Measurements from ENCODE around the gene GLIPR1L2. TPM values are rescaled to one million over a fixed set of nuclear protein-coding genes. Genes with fewer than 3 reads are reported as not detected.
"Not testable (repeated sequence)": the region's sequence is repeated elsewhere in the genome, so short reads cannot be mapped to it uniquely, and the experiment has no call there.

The GLIPR1L2 gene
- total and polyA plus RNA-seq, 2 donors, result 2.4 to 3.2 TPM

DNA sequence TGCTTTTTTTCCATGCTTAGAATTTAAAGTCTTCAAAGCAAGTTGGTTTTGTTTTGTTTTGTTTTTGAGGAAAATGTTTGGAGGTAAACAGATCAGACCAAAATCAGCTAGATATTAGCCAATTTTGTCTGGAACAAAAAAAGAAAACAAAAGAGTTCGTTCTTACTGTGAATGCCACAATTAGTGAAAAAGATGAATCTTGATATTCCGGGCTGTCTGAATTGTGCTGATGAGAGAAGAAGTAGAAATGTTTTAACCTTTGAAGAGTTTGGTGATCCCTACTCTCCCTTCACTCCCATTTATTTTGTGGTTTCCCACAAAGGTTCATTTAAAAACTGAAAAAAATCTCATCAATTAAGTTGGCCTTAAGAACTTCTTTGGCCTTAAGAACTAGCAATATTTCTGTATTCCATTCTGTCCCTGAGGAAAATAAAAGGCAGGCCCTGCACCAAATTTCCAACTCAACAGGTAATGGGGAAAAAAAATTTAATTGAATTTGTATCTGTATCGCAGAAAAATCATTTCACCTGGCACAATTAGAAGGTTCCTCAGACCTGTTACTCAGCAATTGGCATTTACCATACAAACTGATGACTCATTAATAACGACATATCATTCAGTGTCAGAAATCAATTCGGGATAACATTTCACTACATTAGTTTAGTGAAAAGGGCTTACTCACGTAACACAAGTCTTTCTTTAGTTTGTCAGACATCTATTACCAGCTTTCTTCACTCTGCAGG, 562 bp upstream of the GLIPR1L2 start:
- Histone ChIP-seq H3K4me1 (ENCODE audit: insufficient read depth) (no peaks in the 10 kb centered on the region), H3K27ac (ENCODE audit: low read depth) (peak overlapping the region; percentile 73), H3K36me3 (ENCODE audit: insufficient read depth) (no peaks in the 10 kb centered on the region), H3K4me3 (ENCODE audit: low read depth, low read length) (peak overlapping the region; percentile 39)
- WGBS, result 47% methylated on average over 6 of the region's 6 CpGs
- DNase-seq (ENCODE audit: extremely low spot score), result no peak

DNA sequence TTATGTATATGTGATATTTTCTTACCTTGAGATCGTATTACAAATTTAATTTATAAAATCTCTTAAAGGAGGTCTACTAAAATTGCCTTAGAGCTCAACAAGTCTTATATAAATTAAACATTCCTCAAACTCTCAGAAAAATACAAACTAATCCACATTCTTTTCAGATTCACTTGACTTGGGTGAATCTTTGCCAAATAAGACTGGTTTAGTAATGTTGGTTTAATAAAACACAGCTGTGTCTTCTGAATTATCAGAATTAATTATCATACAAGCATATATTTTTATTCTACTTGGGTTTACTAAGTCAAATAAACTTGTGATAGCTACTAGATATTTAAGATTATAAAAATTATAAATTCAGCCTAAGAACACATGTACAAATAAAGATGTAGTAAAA, 13.3 kb downstream of the GLIPR1L2 start:
- H3K4me3 ChIP-seq (ENCODE audit: low read depth, low read length), result no peak overlapping the region

DNA sequence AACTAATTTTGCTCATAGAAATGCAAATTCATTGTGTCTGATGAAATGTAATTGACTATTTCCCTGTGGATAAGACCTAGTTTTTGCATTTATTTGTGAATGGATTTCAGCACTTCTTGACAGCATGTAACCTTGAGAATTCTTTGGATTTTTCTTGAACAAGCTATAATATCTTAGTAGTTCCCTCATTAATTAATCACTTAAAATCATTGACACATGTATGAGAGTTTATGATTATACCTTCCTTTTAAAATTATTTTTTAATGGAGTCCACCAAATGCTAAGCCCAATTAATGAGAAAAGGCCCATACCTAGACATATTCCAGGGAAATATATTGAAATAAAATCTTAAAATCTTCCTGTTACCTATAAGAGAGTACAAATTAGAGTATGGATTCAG, 16.8 kb downstream of the GLIPR1L2 start:
- Histone ChIP-seq H3K4me1 (ENCODE audit: insufficient read depth) (no peaks in the 10 kb centered on the region), H3K36me3 (ENCODE audit: insufficient read depth) (no peaks in the 10 kb centered on the region), H3K4me3 (ENCODE audit: low read depth, low read length) (no peak overlapping the region), H3K27ac (ENCODE audit: low read depth) (no peak overlapping the region)
- no peak for DNase-seq (ENCODE audit: extremely low spot score)

More for the DNA sequence above, 13.3 kb downstream of the GLIPR1L2 start:
- no peaks in the 10 kb centered on the region for H3K4me1 ChIP-seq (ENCODE audit: insufficient read depth)
- WGBS, result 70% methylated on average over 1 of the region's 1 CpG
- H3K27ac ChIP-seq (ENCODE audit: low read depth), result no peak overlapping the region
- no peak for DNase-seq (ENCODE audit: extremely low spot score)
- H3K36me3 ChIP-seq (ENCODE audit: insufficient read depth), result no peaks in the 10 kb centered on the region

- WGBS, result 92% methylated on average over 2 of the region's 2 CpGs
- no peaks in the 10 kb centered on the region for H3K36me3 ChIP-seq (ENCODE audit: insufficient read depth)
- no peak for DNase-seq (ENCODE audit: extremely low spot score)
Measured at GRCh38 chr12:75409830-75410229, 18.9 kb downstream of the GLIPR1L2 start.

DNA sequence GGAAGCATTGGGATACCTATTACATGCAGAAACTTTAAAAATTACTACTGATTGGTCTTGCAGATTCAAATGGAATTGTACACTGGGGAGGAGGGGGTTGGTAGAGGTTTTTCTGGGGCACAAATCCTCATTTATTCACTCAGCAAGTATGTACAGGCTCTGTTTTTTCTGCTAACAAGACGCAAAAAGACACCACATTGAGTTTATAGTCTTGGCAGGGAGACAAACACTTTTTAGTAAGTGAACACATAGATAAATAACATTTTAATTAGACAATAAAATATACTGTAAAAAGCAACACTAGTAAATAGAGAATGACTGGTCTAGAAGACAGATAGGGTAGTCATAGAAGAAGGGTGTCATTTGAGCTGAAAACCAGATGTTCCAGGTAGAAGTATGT, 23.8 kb downstream of the GLIPR1L2 start:
- WGBS, result 36% methylated on average over 1 of the region's 1 CpG
- Histone ChIP-seq H3K4me1 (ENCODE audit: insufficient read depth) (no peaks in the 10 kb centered on the region), H3K36me3 (ENCODE audit: insufficient read depth) (no peaks in the 10 kb centered on the region), H3K27ac (ENCODE audit: low read depth) (no peak overlapping the region), H3K4me3 (ENCODE audit: low read depth, low read length) (no peak overlapping the region)
- DNase-seq (ENCODE audit: extremely low spot score), result no peak

More at GRCh38 chr12:75409830-75410229, 18.9 kb downstream of the GLIPR1L2 start:
- Histone ChIP-seq H3K4me1 (ENCODE audit: insufficient read depth) (no peaks in the 10 kb centered on the region), H3K27ac (ENCODE audit: low read depth) (no peak overlapping the region), H3K4me3 (ENCODE audit: low read depth, low read length) (no peak overlapping the region)

- no peak for DNase-seq (ENCODE audit: extremely low spot score)
- no peak overlapping the region for H3K4me3 ChIP-seq (ENCODE audit: low read depth, low read length)
- H3K27ac ChIP-seq (ENCODE audit: low read depth), result no peak overlapping the region
- no peaks in the 10 kb centered on the region for H3K36me3 ChIP-seq (ENCODE audit: insufficient read depth)
- H3K4me1 ChIP-seq (ENCODE audit: insufficient read depth), result no peaks in the 10 kb centered on the region
- WGBS, result 78% methylated on average over 2 of the region's 2 CpGs
Measured at GRCh38 chr12:75419841-75420240, 29.0 kb downstream of the GLIPR1L2 start.

GRCh38 chr12:75427491-75427890, 36.6 kb downstream of the GLIPR1L2 start:
- H3K4me3 ChIP-seq (ENCODE audit: low read depth, low read length), result no peak overlapping the region
- WGBS, result 39% methylated on average over 1 of the region's 1 CpG
- H3K27ac ChIP-seq (ENCODE audit: low read depth), result no peak overlapping the region
- no peaks in the 10 kb centered on the region for H3K36me3 ChIP-seq (ENCODE audit: insufficient read depth)
- no peaks in the 10 kb centered on the region for H3K4me1 ChIP-seq (ENCODE audit: insufficient read depth)
- DNase-seq (ENCODE audit: extremely low spot score), result no peak

DNA sequence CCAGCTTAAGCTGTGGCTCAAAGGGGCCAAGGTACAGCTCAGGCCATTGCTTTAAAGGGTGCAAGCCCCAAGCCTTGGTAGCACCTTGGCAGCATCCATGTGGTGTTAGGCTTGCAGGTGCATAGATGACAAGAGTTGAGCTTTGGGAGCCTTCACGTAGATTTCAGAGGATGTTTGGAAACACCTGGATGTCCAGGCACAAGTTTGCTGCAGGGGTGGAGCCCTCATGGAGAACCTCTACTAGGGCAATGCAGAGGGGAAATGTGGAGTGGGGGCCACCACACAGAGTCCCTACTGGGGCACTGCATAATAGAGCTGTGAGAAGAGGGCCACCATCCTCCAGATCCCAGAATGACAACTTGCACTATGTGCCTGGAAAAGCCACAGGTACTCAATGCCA, 37.9 kb downstream of the GLIPR1L2 start:
- Histone ChIP-seq H3K27ac (ENCODE audit: low read depth) (no peak overlapping the region), H3K4me3 (ENCODE audit: low read depth, low read length) (no peak overlapping the region), H3K4me1 (ENCODE audit: insufficient read depth) (no peaks in the 10 kb centered on the region), H3K36me3 (ENCODE audit: insufficient read depth) (no peaks in the 10 kb centered on the region)
- DNase-seq (ENCODE audit: extremely low spot score), result no peak
- WGBS, result 95% methylated on average over 1 of the region's 1 CpG

- Histone ChIP-seq H3K27ac (ENCODE audit: low read depth) (no peak overlapping the region), H3K4me1 (ENCODE audit: insufficient read depth) (no peaks in the 10 kb centered on the region), H3K4me3 (ENCODE audit: low read depth, low read length) (no peak overlapping the region), H3K36me3 (ENCODE audit: insufficient read depth) (no peaks in the 10 kb centered on the region)
- DNase-seq (ENCODE audit: extremely low spot score), result no peak
- WGBS, result 63% methylated on average over 1 of the region's 1 CpG
Measured at GRCh38 chr12:75432924-75433323, 42.0 kb downstream of the GLIPR1L2 start.

- Histone ChIP-seq H3K36me3 (ENCODE audit: insufficient read depth) (no peaks in the 10 kb centered on the region), H3K27ac (ENCODE audit: low read depth) (no peak overlapping the region), H3K4me3 (ENCODE audit: low read depth, low read length) (no peak overlapping the region), H3K4me1 (ENCODE audit: insufficient read depth) (no peaks in the 10 kb centered on the region)
- 73% methylated on average over 2 of the region's 2 CpGs for WGBS
- no peak for DNase-seq (ENCODE audit: extremely low spot score)
Measured at GRCh38 chr12:75437564-75437963, 46.7 kb downstream of the GLIPR1L2 start.

DNA sequence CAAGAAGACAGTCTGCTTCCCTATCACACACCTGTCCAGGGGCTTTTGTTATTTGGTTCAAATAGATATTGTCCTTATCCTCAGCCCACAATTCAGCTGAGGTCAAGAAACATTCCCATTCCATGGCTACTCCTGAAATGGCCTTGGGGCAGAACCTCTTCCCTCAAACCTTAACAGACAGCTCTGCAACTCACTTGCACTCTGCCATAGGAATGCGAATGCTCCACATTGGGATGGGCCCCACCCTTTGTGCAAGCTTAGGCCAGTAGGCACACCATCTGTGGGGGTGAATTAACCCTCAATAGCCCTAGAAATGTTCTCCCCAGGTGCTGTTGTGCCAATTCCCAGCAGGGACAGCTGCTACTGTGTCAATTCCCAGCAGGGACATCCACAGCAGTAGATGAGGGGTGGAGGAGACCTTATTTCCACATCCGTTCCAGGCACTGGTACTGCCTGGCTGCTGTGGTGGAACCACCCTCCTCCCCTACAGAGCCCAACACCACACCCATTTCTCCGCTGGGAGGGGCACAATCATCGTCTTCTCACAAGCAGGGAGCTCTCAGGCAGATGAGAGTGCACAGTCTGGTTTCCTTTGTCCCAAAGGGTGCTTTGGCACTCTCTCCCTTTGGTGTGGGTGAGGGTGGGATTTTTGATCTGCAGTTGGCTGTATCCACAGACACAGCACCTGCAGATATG, 47.3 kb downstream of the GLIPR1L2 start:
- Histone ChIP-seq H3K4me1 (ENCODE audit: insufficient read depth) (no peaks in the 10 kb centered on the region), H3K27ac (ENCODE audit: low read depth) (no peak overlapping the region), H3K4me3 (ENCODE audit: low read depth, low read length) (no peak overlapping the region), H3K36me3 (ENCODE audit: insufficient read depth) (no peaks in the 10 kb centered on the region)
- WGBS, result 74% methylated on average over 4 of the region's 4 CpGs
- DNase-seq (ENCODE audit: extremely low spot score), result no peak

DNA sequence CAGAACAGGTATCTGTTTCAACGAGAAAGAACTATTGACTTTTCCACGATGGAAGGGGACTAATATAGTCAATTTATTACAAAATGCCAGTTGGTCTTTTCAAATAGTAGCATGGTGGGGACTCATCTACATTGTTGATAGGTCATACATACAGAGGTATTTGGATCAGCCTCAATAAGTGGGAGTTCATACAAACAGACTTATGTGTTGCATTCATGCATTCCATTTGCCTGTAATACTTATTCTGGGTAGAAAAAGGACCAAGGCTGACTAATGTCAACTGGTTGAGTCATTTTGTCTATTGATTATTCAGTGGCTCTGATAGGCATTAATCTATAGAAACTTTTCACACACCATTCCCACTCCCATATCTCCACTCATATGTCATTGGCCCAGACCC, 48.2 kb downstream of the GLIPR1L2 start:
- WGBS, result 84% methylated on average over 2 of the region's 2 CpGs
- DNase-seq (ENCODE audit: extremely low spot score), result no peak
- H3K4me3 ChIP-seq (ENCODE audit: low read depth, low read length), result no peak overlapping the region
- H3K4me1 ChIP-seq (ENCODE audit: insufficient read depth), result no peaks in the 10 kb centered on the region
- no peaks in the 10 kb centered on the region for H3K36me3 ChIP-seq (ENCODE audit: insufficient read depth)
- H3K27ac ChIP-seq (ENCODE audit: low read depth), result no peak overlapping the region

DNA sequence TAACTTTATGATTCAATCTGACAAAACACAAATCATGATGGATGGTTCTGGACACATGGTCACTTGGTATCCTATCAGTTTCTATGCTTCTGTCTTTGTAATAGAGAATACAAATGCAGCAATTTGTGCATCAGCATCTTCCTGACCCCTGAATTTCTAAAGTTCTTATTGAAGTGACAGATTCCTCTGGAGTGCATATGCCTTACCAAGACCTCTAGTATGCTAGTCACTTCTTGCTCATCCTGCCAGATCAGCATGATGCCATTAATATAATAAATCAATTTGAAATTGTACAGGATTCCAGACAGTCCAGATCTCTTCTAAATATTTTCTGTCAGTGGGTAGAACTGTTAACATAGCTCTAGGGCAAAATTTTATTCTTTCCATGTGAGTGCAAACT, 49.0 kb downstream of the GLIPR1L2 start:
- H3K4me1 ChIP-seq (ENCODE audit: insufficient read depth), result no peaks in the 10 kb centered on the region
- no peaks in the 10 kb centered on the region for H3K36me3 ChIP-seq (ENCODE audit: insufficient read depth)
- H3K4me3 ChIP-seq (ENCODE audit: low read depth, low read length), result no peak overlapping the region
- no peak overlapping the region for H3K27ac ChIP-seq (ENCODE audit: low read depth)
- no peak for DNase-seq (ENCODE audit: extremely low spot score)

- WGBS, result 71% methylated on average over 4 of the region's 4 CpGs
- not testable (repeated sequence) for H3K4me3 ChIP-seq (ENCODE audit: low read depth, low read length); DNase-seq (ENCODE audit: extremely low spot score); H3K36me3 ChIP-seq (ENCODE audit: insufficient read depth); H3K4me1 ChIP-seq (ENCODE audit: insufficient read depth); H3K27ac ChIP-seq (ENCODE audit: low read depth)
Measured at GRCh38 chr12:75441687-75442449, 51.0 kb downstream of the GLIPR1L2 start.
